ENCODE results near the gene RPL9.

- TF ChIP-seq CTCF (IDR thresholded peaks at IDR 0.05) (no peak), POLR2A (IDR thresholded peaks at IDR 0.05) (no peak)
These were observed 42.9 kb downstream of the RPL9 start for GRCh38 chr4:39415678-39416283.
